Endothelial cell of hepatic sinusoid (primary cell): Measurements from ENCODE around the gene KIAA0753.
"Not testable (repeated sequence)": the region's sequence is repeated elsewhere in the genome, so short reads cannot be mapped to it uniquely, and the experiment has no call there.

Experiments
- in situ Hi-C: cut with HindIII; loops from 2 replicates; pipeline ENCODE4 v1.10.0; 2017; ENCODE audit warnings: low sequenced_read_pairs

The KIAA0753 gene

GRCh38 chr17:6669479-6670212 is 29.1 kb upstream of the KIAA0753 start:
- in situ Hi-C loops = loop anchor here (10.0 kb wide), 1 partner anchor 45 kb away; the partner anchor contains the start of gene SLC13A5

- in situ Hi-C loops = loop anchor here (10.0 kb wide), 1 partner anchor 46 kb away; the partner anchor contains the start of gene SLC13A5
These were observed 28.4 kb upstream of the KIAA0753 start for GRCh38 chr17:6668727-6669425.

GRCh38 chr17:6668219-6668618 is 27.7 kb upstream of the KIAA0753 start:
- in situ Hi-C loops = loop anchor here (10.0 kb wide), 1 partner anchor 47 kb away; the partner anchor contains the start of gene SLC13A5

- in situ Hi-C loops = loop anchor here (10.0 kb wide), 1 partner anchor 47 kb away; the partner anchor contains the start of gene SLC13A5
These were observed 27.0 kb upstream of the KIAA0753 start for GRCh38 chr17:6667516-6667915.

- in situ Hi-C loops = loop anchor here (10.0 kb wide), 1 partner anchor 48 kb away; the partner anchor contains the start of gene SLC13A5
These were observed 26.0 kb upstream of the KIAA0753 start for GRCh38 chr17:6666557-6666956.

GRCh38 chr17:6666077-6666521 is 25.6 kb upstream of the KIAA0753 start:
- in situ Hi-C loops = loop anchor here (10.0 kb wide), 1 partner anchor 49 kb away; the partner anchor contains the start of gene SLC13A5

- in situ Hi-C loops = loop anchor here (10.0 kb wide), 1 partner anchor 52 kb away; the partner anchor contains the start of gene SLC13A5
These were observed 22.7 kb upstream of the KIAA0753 start for GRCh38 chr17:6663200-6663599.

- in situ Hi-C loops = loop anchor here (10.0 kb wide), 1 partner anchor 53 kb away; the partner anchor contains the start of gene SLC13A5
These were observed 20.9 kb upstream of the KIAA0753 start for GRCh38 chr17:6661464-6661848.

- in situ Hi-C loops = loop anchor here (10.0 kb wide), 1 partner anchor 54 kb away; the partner anchor contains the start of gene SLC13A5
These were observed 20.4 kb upstream of the KIAA0753 start for GRCh38 chr17:6660805-6661463.

GRCh38 chr17:6660101-6660500 is 19.6 kb upstream of the KIAA0753 start:
- in situ Hi-C loops = loop anchor here (10.0 kb wide), 1 partner anchor 55 kb away; the partner anchor contains the start of gene SLC13A5

- in situ Hi-C loops = not testable (repeated sequence)
These were observed 17.9 kb upstream of the KIAA0753 start for GRCh38 chr17:6658411-6658810.

- in situ Hi-C loops = no loop called here
These were observed 17.2 kb upstream of the KIAA0753 start for GRCh38 chr17:6657633-6658287.

- in situ Hi-C loops = not testable (repeated sequence)
These were observed 16.5 kb upstream of the KIAA0753 start for GRCh38 chr17:6656797-6657632.

GRCh38 chr17:6655732-6656361 is 15.3 kb upstream of the KIAA0753 start:
- in situ Hi-C loops = not testable (repeated sequence)

GRCh38 chr17:6654841-6655731 is 14.6 kb upstream of the KIAA0753 start:
- in situ Hi-C loops = no loop called here

GRCh38 chr17:6651919-6652452 is 11.5 kb upstream of the KIAA0753 start:
- in situ Hi-C loops = no loop called here

GRCh38 chr17:6651354-6651918 is 10.9 kb upstream of the KIAA0753 start, which contains the start of the genes C17orf100 and MED31:
Gene C17orf100, plus strand, starts transcription at chr17:6651762. Its CDS starts 152 bp downstream, at chr17:6651914.
Gene MED31, minus strand, starts transcription at chr17:6651605. Its CDS starts 77 bp downstream, at chr17:6651528.
- in situ Hi-C loops = no loop called here
